ENCODE results near the gene ANXA3.

- no peak for TF ChIP-seq POLR2A (IDR thresholded peaks at IDR 0.05)
- no peak for TF ChIP-seq CTCF (IDR thresholded peaks at IDR 0.05)
- no peak for TF ChIP-seq POLR2AphosphoS5 (IDR thresholded peaks at IDR 0.05)
These were observed 16.0 kb downstream of the ANXA3 start for GRCh38 chr4:78567500-78568060.

Data from breast epithelium (tissue), 3 donors.